Activated CD4-positive, alpha-beta T cell treated with anti-CD3 and anti-CD28 coated beads, Interleukin-2, amount 10 ng/mL, durations not matched to agents 24 days and 14 days (primary cell): ENCODE results near the gene PRR7. TPM values are rescaled to one million over a fixed set of nuclear protein-coding genes. Genes with fewer than 3 reads are reported as not detected.

Source experiments
- DNase-seq: peaks from one replicate; pipeline ENCODE4 v3.0.0; 2022
- H3K27ac Mint-ChIP-seq: one replicate; pipeline ENCODE4 v1.8.0; 2022; ENCODE audit warnings: mild to moderate bottlenecking, mixed read lengths
- H3K27me3 Mint-ChIP-seq: one replicate; pipeline ENCODE4 v1.8.0; 2022; ENCODE audit warnings: mixed read lengths
- H3K36me3 Mint-ChIP-seq: one replicate; pipeline ENCODE4 v1.8.0; 2022; ENCODE audit warnings: low read depth, mild to moderate bottlenecking, mixed read lengths
- H3K4me1 Mint-ChIP-seq: one replicate; pipeline ENCODE4 v1.8.0; 2021; ENCODE audit warnings: mixed read lengths
- H3K4me3 Mint-ChIP-seq: one replicate; pipeline ENCODE4 v1.8.0; 2022; ENCODE audit warnings: mild to moderate bottlenecking, moderate library complexity, mixed read lengths
- H3K9me3 Mint-ChIP-seq: one replicate; pipeline ENCODE4 v1.8.0; 2021; ENCODE audit warnings: mixed read lengths
- intact Hi-C: fragments of 100-400 bp; cut with micrococcal nuclease; formaldehyde crosslinking; loops from one replicate; pipeline ENCODE4 v1.15.1; 2023
- total RNA-seq: library from RNA; stranded (reverse); gene quantifications from 2 replicates; pipeline ENCODE4 v1.2.3, GENCODE V29; 2022

PRR7 gene
- total RNA-seq, 1 donor from 2014 or later: 13.6 TPM

GRCh38 chr5:177456591-177456964 lies 10.0 kb downstream of the PRR7 start:
- peak overlapping the region; percentile 41 for H3K27ac Mint-ChIP-seq

GRCh38 chr5:177456976-177457851 lies 10.6 kb downstream of the PRR7 start:
- Mint-ChIP-seq H3K27ac (no peak overlapping the region), H3K4me3 (peak overlapping the region; percentile 38), H3K9me3 (no peaks in the 10 kb centered on the region), H3K4me1 (peaks cover 19% of the 10 kb centered on the region), H3K27me3 (peaks cover 14% of the 10 kb centered on the region), H3K36me3 (peaks cover 2% of the 10 kb centered on the region)
- DNase-seq: peak; percentile 89
- intact Hi-C loops: loop anchor here (1.0 to 10.0 kb wide), 4 partner anchors 16 to 342 kb away; partner anchors contain the start of gene DBN1

More at GRCh38 chr5:177456591-177456964, 10.0 kb downstream of the PRR7 start:
- intact Hi-C loops: loop anchor here (1.0 to 10.0 kb wide), 4 partner anchors 16 to 342 kb away; partner anchors contain the start of gene DBN1
- peaks cover 2% of the 10 kb centered on the region for H3K36me3 Mint-ChIP-seq
- no peaks in the 10 kb centered on the region for H3K9me3 Mint-ChIP-seq
- peak overlapping the region; percentile 85 for H3K4me3 Mint-ChIP-seq
- H3K27me3 Mint-ChIP-seq: peaks cover 18% of the 10 kb centered on the region
- DNase-seq: no peak
- H3K4me1 Mint-ChIP-seq: peaks cover 13% of the 10 kb centered on the region

- no peak overlapping the region for H3K27ac Mint-ChIP-seq
- H3K9me3 Mint-ChIP-seq: no peaks in the 10 kb centered on the region
- peaks cover 2% of the 10 kb centered on the region for H3K36me3 Mint-ChIP-seq
- H3K27me3 Mint-ChIP-seq: peaks cover 8% of the 10 kb centered on the region
- no peak overlapping the region for H3K4me3 Mint-ChIP-seq
- no peak for DNase-seq
- intact Hi-C loops: loop anchor here (2.0 to 10.0 kb wide), 2 partner anchors 15 to 343 kb away; partner anchors contain the start of gene DBN1
- H3K4me1 Mint-ChIP-seq: peaks cover 23% of the 10 kb centered on the region
Measured at GRCh38 chr5:177457852-177458681, 11.5 kb downstream of the PRR7 start.

- Mint-ChIP-seq H3K36me3 (peaks cover 2% of the 10 kb centered on the region), H3K4me1 (peaks cover 20% of the 10 kb centered on the region), H3K27ac (no peak overlapping the region), H3K27me3 (peaks cover under 1% of the 10 kb centered on the region), H3K9me3 (no peaks in the 10 kb centered on the region), H3K4me3 (no peak overlapping the region)
- DNase-seq: no peak
- intact Hi-C loops: loop anchor here (10.0 kb wide), 1 partner anchor 344 kb away; no protein-coding TSS in a partner anchor
Measured at GRCh38 chr5:177458912-177459350, 12.3 kb downstream of the PRR7 start.

- Mint-ChIP-seq H3K27ac (no peak overlapping the region), H3K27me3 (no peaks in the 10 kb centered on the region), H3K9me3 (no peaks in the 10 kb centered on the region), H3K4me1 (peaks cover 19% of the 10 kb centered on the region), H3K36me3 (peaks cover 2% of the 10 kb centered on the region), H3K4me3 (no peak overlapping the region)
- intact Hi-C loops: loop anchor here (10.0 kb wide), 1 partner anchor 345 kb away; no protein-coding TSS in a partner anchor
- DNase-seq: no peak
Measured at GRCh38 chr5:177459357-177459756, 12.7 kb downstream of the PRR7 start.

GRCh38 chr5:177459819-177460628 lies 13.4 kb downstream of the PRR7 start:
- no peaks in the 10 kb centered on the region for H3K27me3 Mint-ChIP-seq
- no peak overlapping the region for H3K4me3 Mint-ChIP-seq
- H3K36me3 Mint-ChIP-seq: peaks cover 2% of the 10 kb centered on the region
- intact Hi-C loops: loop anchor here (10.0 kb wide), 1 partner anchor 345 kb away; no protein-coding TSS in a partner anchor
- DNase-seq: no peak
- no peaks in the 10 kb centered on the region for H3K9me3 Mint-ChIP-seq
- H3K27ac Mint-ChIP-seq: no peak overlapping the region
- H3K4me1 Mint-ChIP-seq: peaks cover 19% of the 10 kb centered on the region

- no peak for DNase-seq
- peaks cover 6% of the 10 kb centered on the region for H3K36me3 Mint-ChIP-seq
- H3K4me1 Mint-ChIP-seq: peaks cover 15% of the 10 kb centered on the region
- H3K4me3 Mint-ChIP-seq: peak overlapping the region; percentile 57
- intact Hi-C loops: no loop called here
- no peaks in the 10 kb centered on the region for H3K9me3 Mint-ChIP-seq
- H3K27me3 Mint-ChIP-seq: no peaks in the 10 kb centered on the region
- H3K27ac Mint-ChIP-seq: peak overlapping the region; percentile 37
Measured at GRCh38 chr5:177462021-177462670, 15.5 kb downstream of the PRR7 start.

GRCh38 chr5:177465044-177465443 lies 18.4 kb downstream of the PRR7 start:
- peaks cover 13% of the 10 kb centered on the region for H3K4me1 Mint-ChIP-seq
- H3K36me3 Mint-ChIP-seq: peaks cover 4% of the 10 kb centered on the region
- no peaks in the 10 kb centered on the region for H3K9me3 Mint-ChIP-seq
- no peak for DNase-seq
- H3K27ac Mint-ChIP-seq: no peak overlapping the region
- intact Hi-C loops: no loop called here
- no peak overlapping the region for H3K4me3 Mint-ChIP-seq
- H3K27me3 Mint-ChIP-seq: no peaks in the 10 kb centered on the region

GRCh38 chr5:177466861-177467260 lies 20.2 kb downstream of the PRR7 start:
- H3K4me3 Mint-ChIP-seq: no peak overlapping the region
- no peaks in the 10 kb centered on the region for H3K27me3 Mint-ChIP-seq
- H3K27ac Mint-ChIP-seq: no peak overlapping the region
- DNase-seq: no peak
- no peaks in the 10 kb centered on the region for H3K9me3 Mint-ChIP-seq
- intact Hi-C loops: no loop called here
- H3K4me1 Mint-ChIP-seq: peaks cover 13% of the 10 kb centered on the region
- H3K36me3 Mint-ChIP-seq: peaks cover 4% of the 10 kb centered on the region

- peaks cover 8% of the 10 kb centered on the region for H3K4me1 Mint-ChIP-seq
- no peak for DNase-seq
- H3K4me3 Mint-ChIP-seq: no peak overlapping the region
- intact Hi-C loops: no loop called here
- no peaks in the 10 kb centered on the region for H3K9me3 Mint-ChIP-seq
- no peaks in the 10 kb centered on the region for H3K27me3 Mint-ChIP-seq
- peaks cover 4% of the 10 kb centered on the region for H3K36me3 Mint-ChIP-seq
- H3K27ac Mint-ChIP-seq: no peak overlapping the region
Measured at GRCh38 chr5:177467436-177467835, 20.8 kb downstream of the PRR7 start.

- Mint-ChIP-seq H3K27ac (no peak overlapping the region), H3K4me3 (no peak overlapping the region), H3K9me3 (no peaks in the 10 kb centered on the region), H3K4me1 (peaks cover 5% of the 10 kb centered on the region), H3K27me3 (no peaks in the 10 kb centered on the region), H3K36me3 (peaks cover 4% of the 10 kb centered on the region)
- no peak for DNase-seq
- intact Hi-C loops: no loop called here
Measured at GRCh38 chr5:177468329-177468684, 21.7 kb downstream of the PRR7 start.

GRCh38 chr5:177468685-177469628 lies 22.3 kb downstream of the PRR7 start:
- no peak for DNase-seq
- Mint-ChIP-seq H3K36me3 (peaks cover 4% of the 10 kb centered on the region), H3K4me1 (peaks cover 8% of the 10 kb centered on the region), H3K27ac (no peak overlapping the region), H3K4me3 (no peak overlapping the region), H3K9me3 (no peaks in the 10 kb centered on the region), H3K27me3 (peaks cover 2% of the 10 kb centered on the region)
- intact Hi-C loops: no loop called here
